MM.1S (cell line): ENCODE data around the gene TLR2.

ENCODE experiments used
- EZH2 ChIP-seq: fragments of 300-600 bp; sonication (generic); optimal IDR thresholded peaks from 2 replicates; pipeline ENCODE3; 2017; ENCODE audit warnings: low read depth, mild to moderate bottlenecking, antibody characterized with exemption, low read length, mixed read lengths
- EZH2phosphoT487 ChIP-seq: fragments of 300-600 bp; sonication (generic); IDR thresholded peaks from 2 replicates; pipeline ENCODE4 v1.6.1; 2018; ENCODE audit warnings: antibody characterized with exemption, low read length
- TF ChIP-seq, protein P1 (sequence below): fragments of 300-600 bp; sonication (generic); IDR thresholded peaks from 2 replicates; pipeline ENCODE4 v1.5.1; 2016; ENCODE audit warnings: antibody characterized with exemption, low read length, mixed read lengths

DNA sequence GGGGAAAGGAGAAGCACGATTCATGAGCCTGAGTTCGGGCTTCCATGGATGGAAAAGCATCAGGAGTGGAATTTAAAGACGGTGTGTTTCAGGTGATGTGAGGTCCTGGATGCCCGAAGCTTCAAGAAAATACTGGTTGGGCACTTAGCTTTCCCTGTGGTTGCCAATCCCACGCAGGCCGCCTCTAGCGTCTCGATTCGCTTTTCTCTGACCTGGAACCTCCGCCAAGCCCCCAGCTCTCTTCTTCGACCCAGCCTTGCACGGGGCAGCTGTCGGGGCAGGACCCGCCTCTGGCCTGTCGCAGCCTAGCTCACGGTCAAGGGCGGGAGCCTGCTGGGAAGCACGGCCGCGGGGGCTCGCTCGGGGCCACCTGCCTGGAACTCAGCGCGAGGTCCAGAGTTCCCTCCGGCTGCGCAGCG lies 308 bp upstream of the TLR2 start:
- TF ChIP-seq EZH2phosphoT487 (no peak), EZH2 (no peak)
- TF ChIP-seq, protein P1, sequence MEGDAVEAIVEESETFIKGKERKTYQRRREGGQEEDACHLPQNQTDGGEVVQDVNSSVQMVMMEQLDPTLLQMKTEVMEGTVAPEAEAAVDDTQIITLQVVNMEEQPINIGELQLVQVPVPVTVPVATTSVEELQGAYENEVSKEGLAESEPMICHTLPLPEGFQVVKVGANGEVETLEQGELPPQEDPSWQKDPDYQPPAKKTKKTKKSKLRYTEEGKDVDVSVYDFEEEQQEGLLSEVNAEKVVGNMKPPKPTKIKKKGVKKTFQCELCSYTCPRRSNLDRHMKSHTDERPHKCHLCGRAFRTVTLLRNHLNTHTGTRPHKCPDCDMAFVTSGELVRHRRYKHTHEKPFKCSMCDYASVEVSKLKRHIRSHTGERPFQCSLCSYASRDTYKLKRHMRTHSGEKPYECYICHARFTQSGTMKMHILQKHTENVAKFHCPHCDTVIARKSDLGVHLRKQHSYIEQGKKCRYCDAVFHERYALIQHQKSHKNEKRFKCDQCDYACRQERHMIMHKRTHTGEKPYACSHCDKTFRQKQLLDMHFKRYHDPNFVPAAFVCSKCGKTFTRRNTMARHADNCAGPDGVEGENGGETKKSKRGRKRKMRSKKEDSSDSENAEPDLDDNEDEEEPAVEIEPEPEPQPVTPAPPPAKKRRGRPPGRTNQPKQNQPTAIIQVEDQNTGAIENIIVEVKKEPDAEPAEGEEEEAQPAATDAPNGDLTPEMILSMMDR = no peak
